ENCODE measurements around the gene ESR2. TPM values are rescaled to one million over a fixed set of nuclear protein-coding genes. Genes with fewer than 3 reads are reported as not detected.

The ESR2 gene
- total and polyA plus RNA-seq, 7 experiments from 2014 or later: 0.07 to 0.19 (median 0.12) TPM; not detected in 2

DNA sequence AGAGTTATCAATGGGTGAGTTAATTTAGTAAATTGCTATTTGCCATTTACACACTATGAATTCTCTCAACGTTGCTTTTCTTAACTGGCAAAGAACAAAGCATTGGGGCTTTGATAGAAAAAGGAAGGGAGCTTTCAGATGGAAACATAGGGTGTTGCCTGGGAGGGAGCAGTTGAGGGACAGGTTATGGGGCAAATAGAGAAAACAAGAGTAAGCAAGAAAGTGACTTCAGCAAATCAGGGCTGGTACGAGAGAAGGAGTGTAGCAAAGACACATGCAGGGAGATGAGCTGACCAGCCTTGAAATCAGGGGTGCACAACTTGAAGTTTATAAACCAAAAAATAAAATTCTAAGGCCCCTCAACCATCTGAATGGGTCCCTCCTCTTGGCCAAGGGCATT lies 15.7 kb downstream of the ESR2 start:
- no peaks in the 10 kb centered on the region for H3K36me3 ChIP-seq (ENCODE audit: control insufficient read depth in 2 of 3, insufficient read depth in 3 of 3, low read length in 3 of 3)
- H3K4me1 Mint-ChIP-seq: peaks cover 0 to 20% (median 0%) of the 10 kb centered on the region in 7 donors
- ChIA-PET CTCF (no interaction called here), POLR2A (no interaction called here)
- H3K36me3 Mint-ChIP-seq: peaks cover 0 to 11% (median 0%) of the 10 kb centered on the region in 5 donors
- H3K27me3 ChIP-seq (ENCODE audit: control insufficient read depth in 2 of 2, insufficient read depth in 2 of 2, low read length in 2 of 2): no peaks in the 10 kb centered on the region
- no peak for DNase-seq
- H3K9me3 Mint-ChIP-seq: peaks cover 0 to 11% (median 0%) of the 10 kb centered on the region in 11 donors
- H3K4me3 ChIP-seq (ENCODE audit: low read length): no peak overlapping the region
- no peak for ATAC-seq
- H3K27ac Mint-ChIP-seq: no peak overlapping the region
- no peaks in the 10 kb centered on the region for H3K9me3 ChIP-seq (ENCODE audit: control insufficient read depth in 2 of 3, low read length in 3 of 3)
- no peaks in the 10 kb centered on the region for H3K4me1 ChIP-seq (ENCODE audit: control insufficient read depth in 2 of 2, insufficient read depth in 2 of 2, low read length in 2 of 2)
- H3K27me3 Mint-ChIP-seq: peaks cover 0 to 14% (median 4%) of the 10 kb centered on the region in 5 donors
- intact Hi-C loops (cut with micrococcal nuclease): no loop called here
- no peak overlapping the region for H3K27ac ChIP-seq (ENCODE audit: low read depth, low read length)
- H3K4me3 Mint-ChIP-seq: no peak overlapping the region

DNA sequence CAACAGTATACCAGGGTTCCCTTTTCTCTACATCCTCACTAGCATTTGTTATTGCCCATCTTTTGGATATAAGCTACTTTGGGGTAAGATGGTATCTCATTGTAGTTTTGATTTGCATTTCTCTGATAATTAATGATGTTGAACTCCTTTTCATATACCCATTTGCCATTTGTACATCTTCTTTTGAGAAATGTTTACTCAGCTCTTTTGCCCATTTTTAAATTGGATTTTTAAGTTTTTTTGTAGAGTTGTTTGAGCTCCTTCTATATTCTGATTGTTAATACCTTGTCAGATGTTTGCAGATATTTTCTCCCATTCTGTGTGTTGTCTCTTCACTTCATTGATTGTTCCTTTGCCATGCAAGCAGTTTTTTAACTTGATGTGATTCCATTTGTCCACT lies 22.2 kb downstream of the ESR2 start:
- no peak overlapping the region for H3K27ac ChIP-seq (ENCODE audit: low read depth, low read length)
- Mint-ChIP-seq H3K27me3 (peaks cover 0 to 19% (median 4%) of the 10 kb centered on the region in 5 donors), H3K27ac (no peak overlapping the region), H3K36me3 (peaks cover 0 to 11% (median 0%) of the 10 kb centered on the region in 5 donors), H3K4me1 (peaks cover 0 to 13% (median 7%) of the 10 kb centered on the region in 7 donors), H3K9me3 (peaks cover 0 to 12% (median 0%) of the 10 kb centered on the region in 11 donors), H3K4me3 (no peak overlapping the region)
- H3K27me3 ChIP-seq (ENCODE audit: control insufficient read depth in 2 of 2, insufficient read depth in 2 of 2, low read length in 2 of 2): no peaks in the 10 kb centered on the region
- H3K9me3 ChIP-seq (ENCODE audit: control insufficient read depth in 2 of 3, low read length in 3 of 3): no peaks in the 10 kb centered on the region
- ChIA-PET CTCF (no interaction called here), POLR2A (no interaction called here)
- DNase-seq: no peak
- intact Hi-C loops (cut with micrococcal nuclease): no loop called here
- no peak for ATAC-seq
- no peak overlapping the region for H3K4me3 ChIP-seq (ENCODE audit: low read length)
- H3K4me1 ChIP-seq (ENCODE audit: control insufficient read depth in 2 of 2, insufficient read depth in 2 of 2, low read length in 2 of 2): no peaks in the 10 kb centered on the region
- H3K36me3 ChIP-seq (ENCODE audit: control insufficient read depth in 2 of 3, insufficient read depth in 3 of 3, low read length in 3 of 3): no peaks in the 10 kb centered on the region

GRCh38 chr14:64266239-64266638 lies 27.9 kb downstream of the ESR2 start:
- DNase-seq: no peak
- intact Hi-C loops (cut with micrococcal nuclease): no loop called here
- H3K4me3 Mint-ChIP-seq: peak overlapping the region in 1 of 10 donors; percentile 40

DNA sequence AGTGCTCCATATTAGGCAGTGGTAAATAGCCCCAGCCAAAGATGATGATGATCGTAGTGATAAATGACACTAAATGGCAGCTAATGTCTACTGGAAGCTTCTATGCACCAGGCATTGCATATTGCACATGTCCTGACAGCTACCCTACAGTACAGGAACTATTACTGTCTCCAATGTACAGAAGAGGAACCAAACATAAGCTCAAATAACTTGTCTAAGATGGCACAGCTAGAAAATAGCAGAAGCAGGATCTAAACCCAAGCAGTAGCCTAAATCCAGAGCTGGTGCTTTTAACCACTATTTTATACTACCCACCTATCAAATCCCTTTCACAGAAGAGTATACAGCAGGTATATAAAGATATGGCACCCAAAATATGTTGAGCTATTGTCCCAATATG lies 28.9 kb downstream of the ESR2 start:
- Mint-ChIP-seq H3K9me3 (peaks cover 0 to 12% (median 0%) of the 10 kb centered on the region in 11 donors), H3K36me3 (peaks cover 0 to 18% (median 0%) of the 10 kb centered on the region in 5 donors), H3K27me3 (no peaks in the 10 kb centered on the region), H3K4me3 (no peak overlapping the region), H3K27ac (no peak overlapping the region), H3K4me1 (peaks cover 7 to 27% (median 18%) of the 10 kb centered on the region in 7 donors)
- no peak for ATAC-seq
- H3K4me1 ChIP-seq (ENCODE audit: control insufficient read depth in 2 of 2, insufficient read depth in 2 of 2, low read length in 2 of 2): no peaks in the 10 kb centered on the region
- H3K27ac ChIP-seq (ENCODE audit: low read depth, low read length): no peak overlapping the region
- no peaks in the 10 kb centered on the region for H3K9me3 ChIP-seq (ENCODE audit: control insufficient read depth in 2 of 3, low read length in 3 of 3)
- POLR2A ChIA-PET: no interaction called here
- H3K36me3 ChIP-seq (ENCODE audit: control insufficient read depth in 2 of 3, insufficient read depth in 3 of 3, low read length in 3 of 3): no peaks in the 10 kb centered on the region
- H3K4me3 ChIP-seq (ENCODE audit: low read length): no peak overlapping the region
- H3K27me3 ChIP-seq (ENCODE audit: control insufficient read depth in 2 of 2, insufficient read depth in 2 of 2, low read length in 2 of 2): no peaks in the 10 kb centered on the region
- DNase-seq: no peak
- intact Hi-C loops (cut with micrococcal nuclease): no loop called here
- CTCF ChIA-PET: no interaction called here

More at GRCh38 chr14:64266239-64266638, 27.9 kb downstream of the ESR2 start:
- no peaks in the 10 kb centered on the region for H3K36me3 ChIP-seq (ENCODE audit: control insufficient read depth in 2 of 3, insufficient read depth in 3 of 3, low read length in 3 of 3)
- H3K9me3 ChIP-seq (ENCODE audit: control insufficient read depth in 2 of 3, low read length in 3 of 3): no peaks in the 10 kb centered on the region
- no peak for ATAC-seq
- H3K36me3 Mint-ChIP-seq: peaks cover 0 to 18% (median 0%) of the 10 kb centered on the region in 5 donors
- POLR2A ChIA-PET: interaction anchor here (0.7 kb wide), 1 partner anchor 269 kb away, joined by 3 read pairs; no protein-coding TSS in a partner anchor
- peak overlapping the region in 1 of 9 donors; percentile 81 for H3K27ac Mint-ChIP-seq
- peaks cover 7 to 27% (median 18%) of the 10 kb centered on the region in 7 donors for H3K4me1 Mint-ChIP-seq
- no peaks in the 10 kb centered on the region for H3K27me3 ChIP-seq (ENCODE audit: control insufficient read depth in 2 of 2, insufficient read depth in 2 of 2, low read length in 2 of 2)
- H3K27me3 Mint-ChIP-seq: no peaks in the 10 kb centered on the region
- CTCF ChIA-PET: no interaction called here
- peaks cover 0 to 12% (median 0%) of the 10 kb centered on the region in 11 donors for H3K9me3 Mint-ChIP-seq
- H3K4me1 ChIP-seq (ENCODE audit: control insufficient read depth in 2 of 2, insufficient read depth in 2 of 2, low read length in 2 of 2): no peaks in the 10 kb centered on the region
- no peak overlapping the region for H3K4me3 ChIP-seq (ENCODE audit: low read length)
- H3K27ac ChIP-seq (ENCODE audit: low read depth, low read length): no peak overlapping the region

DNA sequence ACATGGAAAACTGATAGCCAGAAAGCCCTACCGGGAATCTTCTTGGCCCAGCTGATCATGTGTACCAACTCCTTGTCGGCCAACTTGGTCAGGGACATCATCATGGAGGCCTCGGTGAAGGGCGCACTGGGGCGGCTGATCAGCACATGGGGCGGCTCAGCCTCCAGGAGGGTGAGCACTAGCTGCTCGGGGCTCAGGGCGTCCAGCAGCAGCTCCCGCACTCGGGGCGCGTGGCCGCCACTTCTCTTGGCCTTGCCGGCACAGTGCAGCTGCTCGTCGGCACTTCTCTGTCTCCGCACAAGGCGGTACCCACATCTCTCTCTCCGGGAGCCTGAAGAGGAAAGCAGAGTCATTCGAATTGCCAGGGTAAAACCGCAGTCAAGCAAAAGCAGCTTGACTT lies 33.8 kb downstream of the ESR2 start:
- H3K4me1 Mint-ChIP-seq: peaks cover 0 to under 1% (median 0%) of the 10 kb centered on the region in 7 donors
- Histone ChIP-seq H3K36me3 (ENCODE audit: control insufficient read depth in 2 of 3, insufficient read depth in 3 of 3, low read length in 3 of 3) (no peaks in the 10 kb centered on the region), H3K27me3 (ENCODE audit: control insufficient read depth in 2 of 2, insufficient read depth in 2 of 2, low read length in 2 of 2) (no peaks in the 10 kb centered on the region), H3K9me3 (ENCODE audit: control insufficient read depth in 2 of 3, low read length in 3 of 3) (no peaks in the 10 kb centered on the region), H3K27ac (ENCODE audit: low read depth, low read length) (no peak overlapping the region), H3K4me1 (ENCODE audit: control insufficient read depth in 2 of 2, insufficient read depth in 2 of 2, low read length in 2 of 2) (no peaks in the 10 kb centered on the region), H3K4me3 (ENCODE audit: low read length) (no peak overlapping the region)
- no peaks in the 10 kb centered on the region for H3K9me3 Mint-ChIP-seq
- no peak for ATAC-seq
- peaks cover 0 to 9% (median 0%) of the 10 kb centered on the region in 5 donors for H3K27me3 Mint-ChIP-seq
- no peak for DNase-seq
- no peak overlapping the region for H3K27ac Mint-ChIP-seq
- ChIA-PET POLR2A (no interaction called here), CTCF (no interaction called here)
- intact Hi-C loops (cut with micrococcal nuclease): no loop called here
- H3K4me3 Mint-ChIP-seq: no peak overlapping the region
- H3K36me3 Mint-ChIP-seq: no peaks in the 10 kb centered on the region

GRCh38 chr14:64255756-64256155 lies 38.4 kb downstream of the ESR2 start:
- H3K4me3 Mint-ChIP-seq: no peak overlapping the region
- no peaks in the 10 kb centered on the region for H3K27me3 ChIP-seq (ENCODE audit: control insufficient read depth in 2 of 2, insufficient read depth in 2 of 2, low read length in 2 of 2)
- H3K27ac ChIP-seq (ENCODE audit: low read depth, low read length): no peak overlapping the region
- ATAC-seq (no peak), DNase-seq (no peak)
- intact Hi-C loops (cut with micrococcal nuclease): no loop called here
- no peak overlapping the region for H3K27ac Mint-ChIP-seq
- no peaks in the 10 kb centered on the region for H3K9me3 Mint-ChIP-seq
- H3K4me1 Mint-ChIP-seq: no peaks in the 10 kb centered on the region
- no peaks in the 10 kb centered on the region for H3K36me3 Mint-ChIP-seq
- CTCF ChIA-PET: no interaction called here
- peaks cover 0 to 10% (median 0%) of the 10 kb centered on the region in 5 donors for H3K27me3 Mint-ChIP-seq
- no peaks in the 10 kb centered on the region for H3K4me1 ChIP-seq (ENCODE audit: control insufficient read depth in 2 of 2, insufficient read depth in 2 of 2, low read length in 2 of 2)
- POLR2A ChIA-PET: no interaction called here
- H3K36me3 ChIP-seq (ENCODE audit: control insufficient read depth in 2 of 3, insufficient read depth in 3 of 3, low read length in 3 of 3): no peaks in the 10 kb centered on the region
- H3K9me3 ChIP-seq (ENCODE audit: control insufficient read depth in 2 of 3, low read length in 3 of 3): no peaks in the 10 kb centered on the region
- H3K4me3 ChIP-seq (ENCODE audit: low read length): no peak overlapping the region

DNA sequence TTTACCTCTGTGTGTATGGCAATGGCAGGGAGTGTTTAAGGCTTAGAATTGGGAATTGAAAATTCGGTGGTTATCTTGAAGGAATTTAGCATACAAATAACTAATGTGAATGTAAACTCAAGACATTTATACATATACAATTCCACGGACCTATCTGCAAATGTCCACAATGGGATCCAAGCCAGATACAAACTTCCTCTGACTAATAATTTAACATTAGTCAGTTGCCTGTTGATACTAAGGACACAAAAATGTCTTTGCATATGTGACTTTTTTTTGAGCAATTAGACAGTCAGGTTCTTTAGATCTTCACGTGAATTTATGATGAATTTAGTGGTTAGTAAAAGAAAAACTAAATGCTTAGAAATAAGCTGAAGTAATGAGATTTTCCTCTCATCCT lies 40.5 kb downstream of the ESR2 start:
- ATAC-seq (no peak), DNase-seq (no peak)
- no peak overlapping the region for H3K4me3 Mint-ChIP-seq
- H3K4me1 ChIP-seq (ENCODE audit: control insufficient read depth in 2 of 2, insufficient read depth in 2 of 2, low read length in 2 of 2): no peaks in the 10 kb centered on the region
- H3K9me3 Mint-ChIP-seq: no peaks in the 10 kb centered on the region
- H3K4me1 Mint-ChIP-seq: no peaks in the 10 kb centered on the region
- H3K4me3 ChIP-seq (ENCODE audit: low read length): no peak overlapping the region
- H3K27ac Mint-ChIP-seq: no peak overlapping the region
- intact Hi-C loops (cut with micrococcal nuclease): no loop called here
- no peaks in the 10 kb centered on the region for H3K27me3 ChIP-seq (ENCODE audit: control insufficient read depth in 2 of 2, insufficient read depth in 2 of 2, low read length in 2 of 2)
- no peaks in the 10 kb centered on the region for H3K36me3 Mint-ChIP-seq
- H3K27me3 Mint-ChIP-seq: peaks cover 0 to 16% (median 2%) of the 10 kb centered on the region in 5 donors
- ChIA-PET CTCF (no interaction called here), POLR2A (no interaction called here)
- no peaks in the 10 kb centered on the region for H3K9me3 ChIP-seq (ENCODE audit: control insufficient read depth in 2 of 3, low read length in 3 of 3)
- H3K27ac ChIP-seq (ENCODE audit: low read depth, low read length): no peak overlapping the region
- H3K36me3 ChIP-seq (ENCODE audit: control insufficient read depth in 2 of 3, insufficient read depth in 3 of 3, low read length in 3 of 3): no peaks in the 10 kb centered on the region
